Transverse colon (tissue), 3 donors: Measurements from ENCODE around the gene DCDC2C.

Experiments used
- CTCF ChIP-seq, 5 experiments: fragments of 200-600 bp in 3 of 5; fragments of 450-650 bp in 2 of 5; sonication (generic) in 3 of 5; IDR thresholded peaks; 1 replicate in 2 of 5; 2 replicates in 3 of 5; pipeline ENCODE4 v1.5.1; 2016 to 2017; ENCODE audit warnings: antibody characterized with exemption in 5 of 5, inconsistent platforms in 3 of 5, mild to moderate bottlenecking in 2 of 5, moderate library complexity in 1 of 5
- EP300 ChIP-seq: sonication (generic); formaldehyde crosslinking; IDR thresholded peaks from one replicate; pipeline ENCODE4 v1.6.1; 2017; ENCODE audit warnings: antibody characterized with exemption, low read depth
- POLR2A ChIP-seq: fragments of 450-650 bp; IDR thresholded peaks from one replicate; pipeline ENCODE4 v1.6.1; 2016; ENCODE audit warnings: antibody characterized with exemption, mild to moderate bottlenecking, moderate library complexity

GRCh38 chr2:3837086-3837485 is 133.7 kb downstream of the DCDC2C start:
- TF ChIP-seq EP300 (no peak), CTCF (IDR thresholded peaks at IDR 0.05) (no peak), POLR2A (no peak)
